ENCODE measurements around the gene SSTR3.
"Not testable (repeated sequence)": the region's sequence is repeated elsewhere in the genome, so short reads cannot be mapped to it uniquely, and the experiment has no call there.

Gene SSTR3

DNA sequence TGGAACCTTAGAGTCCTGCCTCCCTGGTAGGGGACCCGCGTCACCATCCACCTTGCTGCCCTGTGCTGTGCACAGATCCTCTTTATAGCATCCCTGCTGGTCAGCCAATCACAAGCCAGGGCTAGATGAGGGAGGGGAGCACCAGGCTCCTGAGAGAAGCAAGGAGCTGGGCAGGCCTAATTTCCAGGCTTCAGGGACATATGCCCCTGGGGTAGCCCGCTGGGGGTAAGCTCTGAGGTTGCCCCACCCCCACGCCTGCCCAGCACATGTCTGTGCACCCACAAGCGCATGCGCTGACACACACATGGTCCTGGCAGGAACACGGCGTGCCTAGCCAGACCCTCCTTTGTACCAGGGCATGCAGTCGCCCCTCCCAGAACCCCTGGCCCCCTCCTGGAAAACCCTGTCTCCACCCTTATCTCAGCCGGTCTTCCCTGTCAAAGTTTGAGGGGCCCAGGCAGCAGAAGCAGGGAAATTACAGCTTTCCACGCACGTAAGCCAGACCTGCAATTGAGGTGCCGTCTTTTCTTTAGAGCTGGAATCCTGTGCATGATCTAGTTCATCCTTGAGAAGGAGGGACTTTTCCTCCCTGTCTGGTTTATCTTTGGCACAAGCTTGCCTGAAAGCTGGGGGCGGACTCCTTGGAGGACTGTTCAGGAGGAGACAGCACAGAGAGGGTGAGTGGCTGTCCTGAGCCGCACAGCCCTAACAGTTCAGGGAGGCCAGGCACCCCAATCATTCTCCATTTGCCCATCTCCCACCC is 2.1 kb downstream of the SSTR3 start:
- DNase-seq = no peak

DNA sequence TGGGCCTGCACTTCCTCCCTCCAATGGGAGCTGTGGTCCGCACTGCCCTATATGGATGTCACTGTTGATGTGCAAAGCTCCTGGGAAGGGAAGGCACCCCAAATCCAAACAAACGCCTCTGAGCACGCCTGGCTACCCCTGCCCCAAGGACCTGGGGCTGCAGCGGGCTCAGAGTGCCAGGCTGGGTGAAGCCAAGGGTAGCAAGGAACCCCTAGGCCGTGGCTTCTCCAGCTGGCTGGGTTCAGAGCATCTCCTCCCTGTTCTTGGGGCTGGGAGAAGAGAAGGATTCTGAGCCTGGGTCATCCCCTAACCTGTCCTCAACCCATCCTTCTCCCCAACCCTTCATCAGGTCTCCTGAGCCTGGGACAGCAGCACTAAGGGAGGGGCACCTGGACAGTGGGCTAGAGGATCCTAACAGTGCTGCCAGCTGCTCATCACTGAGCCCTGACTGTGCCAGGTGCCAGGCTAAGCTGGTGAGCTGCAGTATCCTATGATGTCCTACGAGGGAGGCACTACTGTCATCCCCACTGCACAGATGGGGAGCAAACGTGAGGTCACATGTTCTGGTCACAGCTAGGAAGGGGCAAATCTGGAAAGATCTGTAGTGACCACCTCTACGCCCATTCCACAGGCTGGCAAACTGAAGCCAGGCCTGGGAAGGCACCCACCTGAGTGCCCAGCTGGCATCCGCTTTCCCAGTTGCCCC is 3.0 kb downstream of the SSTR3 start:
- DNase-seq = no peak

DNA sequence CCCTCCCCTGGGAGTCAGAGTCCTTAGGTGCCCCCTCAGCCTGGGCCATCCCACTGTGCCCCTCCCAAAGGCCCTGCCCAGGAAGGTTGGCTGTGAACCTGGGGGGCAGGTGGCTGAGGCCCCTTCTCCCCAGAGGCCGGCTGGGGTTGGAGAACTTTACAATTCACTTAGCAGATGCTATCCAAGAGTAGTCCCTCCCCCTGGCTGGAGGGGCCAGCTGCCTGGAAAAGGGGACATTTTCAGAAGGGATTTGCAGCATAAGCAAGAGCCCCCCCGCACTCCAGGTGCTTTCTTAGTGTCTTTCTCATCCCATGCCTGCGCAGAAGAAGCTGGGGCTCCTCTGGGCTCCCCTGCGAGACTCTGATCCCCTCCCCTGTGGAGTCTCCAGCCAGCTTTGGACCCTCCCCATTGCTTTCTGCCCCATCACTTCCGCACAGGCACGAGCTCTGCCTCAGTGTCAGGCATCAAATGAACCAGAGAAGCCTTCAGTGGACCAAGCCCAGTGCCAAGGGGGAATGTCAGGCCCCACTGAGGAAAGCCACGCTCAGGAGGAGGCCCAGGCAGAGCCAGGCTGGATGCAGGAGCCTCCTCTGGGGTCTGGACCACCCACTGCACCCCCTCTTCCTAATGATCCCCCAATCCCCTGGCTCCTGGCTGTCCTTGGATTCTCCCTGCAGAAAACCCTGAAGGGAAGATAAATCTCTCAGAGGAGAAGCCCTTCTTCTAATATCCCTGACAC is 3.7 kb downstream of the SSTR3 start:
- no peak for DNase-seq

DNA sequence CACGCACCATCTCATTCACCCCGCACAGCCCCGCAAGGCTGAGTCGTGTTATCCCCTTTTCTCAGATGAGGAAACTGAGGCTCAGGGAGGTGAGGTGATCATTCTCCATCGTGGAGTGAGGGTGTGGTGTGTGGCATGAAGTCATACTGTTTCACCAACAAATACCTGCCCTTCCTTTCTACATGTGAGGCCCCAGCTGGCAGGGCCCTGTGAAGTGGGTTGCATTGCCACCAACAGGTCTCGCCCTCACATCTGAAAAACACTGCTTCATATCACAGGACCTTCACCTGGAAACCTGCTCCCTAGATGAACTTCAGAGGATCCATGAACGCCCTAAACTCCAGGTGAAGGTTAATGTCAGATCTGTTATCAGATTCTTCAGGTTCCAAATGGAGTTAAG is 4.3 kb downstream of the SSTR3 start:
- DNase-seq = no peak

DNA sequence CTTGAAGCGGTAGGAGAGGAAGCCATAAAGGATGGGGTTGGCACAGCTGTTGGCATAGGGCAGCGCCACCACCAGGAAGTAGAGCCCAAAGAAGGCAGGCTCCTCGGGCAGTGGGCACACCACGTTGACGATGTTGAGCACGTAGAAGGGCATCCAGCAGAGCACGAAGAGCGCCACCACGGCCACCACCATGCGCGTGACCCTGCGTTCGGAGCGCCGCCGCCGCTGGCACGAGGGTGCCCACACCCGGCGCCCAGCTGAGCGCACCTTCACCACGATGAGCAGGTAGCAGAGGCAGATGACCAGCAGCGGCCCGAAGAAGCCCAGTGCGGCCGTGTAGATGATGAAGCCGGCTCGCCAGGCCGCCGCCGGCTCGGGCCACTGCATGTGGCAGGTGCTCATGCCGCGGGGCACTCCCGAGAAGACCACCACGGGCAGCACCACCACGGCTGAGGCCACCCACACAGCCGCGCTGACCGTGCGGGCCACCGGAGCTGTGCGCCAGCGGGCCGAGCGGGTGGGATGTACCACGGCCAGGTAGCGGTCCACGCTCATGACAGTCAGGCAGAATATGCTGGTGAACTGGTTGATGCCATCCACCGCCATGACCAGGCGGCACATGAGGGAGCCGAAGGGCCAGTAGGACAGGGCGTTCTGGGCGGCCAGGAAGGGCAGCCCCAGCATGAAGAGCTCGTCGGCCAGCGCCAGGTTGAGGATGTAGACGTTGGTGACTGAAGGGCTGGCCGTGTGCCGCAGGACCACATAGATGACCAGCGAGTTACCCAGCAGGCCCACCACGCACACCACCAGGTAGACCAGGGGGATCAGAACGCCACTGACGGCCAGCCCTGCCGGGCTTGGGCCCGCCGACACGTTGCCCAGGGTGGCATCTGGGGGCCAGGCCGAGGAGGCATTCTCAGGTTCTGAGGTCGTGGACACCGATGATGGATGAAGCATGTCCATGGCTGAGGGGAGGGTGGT is 5.1 kb downstream of the SSTR3 start:
- no peak for DNase-seq

DNA sequence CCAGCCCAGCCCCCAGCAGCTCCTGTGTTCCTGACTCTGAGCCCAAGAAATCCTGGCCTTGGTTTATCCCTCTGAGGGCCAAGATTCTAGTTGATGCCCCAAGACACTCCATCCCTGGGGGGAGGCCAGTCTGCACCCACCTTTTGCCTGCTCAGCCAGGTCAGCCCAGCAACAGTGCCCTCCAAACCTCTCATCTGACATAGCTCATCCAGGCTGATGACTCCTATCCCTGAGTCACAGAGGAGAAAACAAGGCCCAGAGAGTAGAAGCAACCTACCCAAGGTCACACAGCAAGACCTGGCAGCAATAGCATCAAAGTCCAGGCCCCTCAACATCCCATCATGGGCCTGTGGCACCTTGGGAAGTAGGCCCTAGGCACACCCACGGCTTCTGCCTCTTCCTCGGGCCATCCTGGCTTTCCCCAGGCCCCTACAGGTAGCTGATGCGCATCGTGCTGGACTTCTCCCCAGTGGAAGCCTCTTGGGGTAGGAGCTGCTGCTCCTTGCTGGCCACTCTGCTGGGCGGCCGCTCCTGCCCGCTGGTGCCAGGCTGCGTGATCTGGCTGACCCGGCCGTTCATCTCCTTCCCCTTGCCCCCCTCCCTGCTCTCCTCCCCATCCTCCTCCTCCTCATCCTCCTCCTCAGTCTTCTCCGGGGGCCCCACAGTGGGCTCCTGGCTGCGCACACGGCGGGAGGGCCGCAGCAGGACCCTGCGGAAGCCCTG is 6.0 kb downstream of the SSTR3 start:
- no peak for DNase-seq

DNA sequence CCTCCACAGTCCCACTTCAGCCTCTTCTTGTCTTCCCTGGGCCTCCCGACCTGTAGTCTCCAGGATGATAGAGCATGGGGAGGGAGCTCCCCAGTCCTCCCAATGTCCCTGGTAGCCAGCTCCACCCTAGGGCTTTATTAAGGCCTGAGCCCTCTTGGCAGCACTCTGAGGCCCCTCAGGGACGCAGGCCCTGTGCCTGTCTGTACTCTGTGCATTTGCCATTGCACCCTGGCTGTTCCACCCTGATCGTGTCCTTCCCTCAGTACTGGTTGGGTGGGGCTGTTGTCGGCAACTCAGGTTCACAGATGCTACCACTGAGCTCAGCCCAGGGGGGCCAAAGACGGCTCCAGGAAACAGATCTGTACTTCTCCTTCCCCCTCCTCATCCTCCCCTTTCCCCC is 7.2 kb downstream of the SSTR3 start:
- no peak for DNase-seq

DNA sequence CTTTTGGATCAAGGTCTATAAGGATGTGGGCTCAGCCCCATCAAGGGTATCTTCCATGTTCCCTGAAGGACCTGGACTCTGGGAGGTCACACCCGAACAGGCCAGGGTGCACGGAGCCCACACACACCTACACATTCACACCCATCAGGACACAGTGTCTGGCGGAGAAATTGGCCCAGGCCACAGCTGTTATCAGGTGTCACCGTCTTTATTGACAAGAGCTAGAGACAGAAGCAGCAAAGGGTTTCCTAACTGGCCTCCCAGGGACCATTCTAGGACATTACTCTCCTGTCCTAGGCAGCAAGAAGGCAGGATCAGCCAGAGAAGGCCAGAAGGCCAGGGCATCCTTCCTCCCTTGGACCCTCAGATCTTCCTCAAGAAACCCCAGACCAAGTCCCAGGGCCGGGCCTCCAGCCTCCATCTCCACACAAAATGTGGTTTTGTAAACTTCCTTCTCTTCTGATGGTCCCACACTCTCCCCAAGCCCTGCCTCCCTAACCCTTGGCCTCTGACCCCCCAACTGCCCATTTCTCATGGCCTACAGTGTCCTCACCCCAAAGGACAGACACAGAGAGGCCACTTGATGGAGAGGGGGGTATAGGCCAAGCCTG is 8.1 kb downstream of the SSTR3 start:
- DNase-seq = no peak

DNA sequence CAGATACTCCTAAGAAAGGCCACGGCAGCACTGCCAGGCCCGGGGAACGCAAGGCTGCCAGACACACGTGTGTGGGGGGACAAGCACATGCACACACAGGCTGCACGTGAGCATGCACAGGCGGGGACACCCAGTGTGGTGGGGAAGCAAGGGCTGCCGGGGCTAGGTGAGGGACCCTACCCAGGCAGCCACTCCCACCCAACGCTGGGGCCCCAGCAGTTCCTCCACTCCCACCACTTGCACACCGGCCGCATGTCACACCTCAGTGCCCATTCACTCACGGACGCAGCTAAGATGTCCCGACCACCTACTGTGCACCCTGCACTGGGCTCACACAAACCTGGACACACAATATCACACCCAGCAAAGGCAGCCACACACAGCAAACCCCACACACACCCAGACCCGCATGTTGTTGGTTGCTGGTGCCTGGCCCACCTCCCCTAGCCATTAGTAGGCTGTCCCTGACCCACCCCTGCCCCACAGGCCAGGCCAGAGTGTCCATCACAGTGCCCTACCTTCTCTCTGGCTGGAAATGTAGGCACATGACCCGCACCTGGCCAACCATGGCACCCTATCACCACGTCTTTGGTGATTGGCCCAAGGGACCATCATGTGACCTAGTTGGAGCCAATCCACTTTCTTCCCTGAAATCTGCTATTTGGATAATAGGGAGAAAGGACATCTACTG is 8.8 kb downstream of the SSTR3 start:
- DNase-seq = no peak

DNA sequence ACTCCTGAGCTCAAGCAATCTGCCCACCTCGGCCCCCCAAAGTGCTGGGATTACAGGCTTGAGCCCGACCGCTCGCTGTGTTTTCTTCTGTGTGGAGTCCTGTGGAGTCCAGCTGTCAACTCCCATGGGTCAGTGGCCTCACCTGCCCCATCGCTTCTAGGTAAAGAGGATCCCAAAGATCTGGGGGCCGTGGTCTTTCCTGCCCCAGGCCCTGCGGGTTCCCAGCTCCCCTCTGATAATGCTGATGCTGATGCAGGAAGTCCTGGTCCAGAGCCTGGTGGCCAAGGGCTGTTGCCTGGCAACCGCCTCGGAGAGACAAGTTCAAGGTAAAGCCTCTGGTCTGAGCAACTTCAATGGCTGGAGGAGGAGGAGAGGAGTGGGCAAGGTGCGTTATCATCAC is 9.6 kb downstream of the SSTR3 start:
- DNase-seq = no peak

DNA sequence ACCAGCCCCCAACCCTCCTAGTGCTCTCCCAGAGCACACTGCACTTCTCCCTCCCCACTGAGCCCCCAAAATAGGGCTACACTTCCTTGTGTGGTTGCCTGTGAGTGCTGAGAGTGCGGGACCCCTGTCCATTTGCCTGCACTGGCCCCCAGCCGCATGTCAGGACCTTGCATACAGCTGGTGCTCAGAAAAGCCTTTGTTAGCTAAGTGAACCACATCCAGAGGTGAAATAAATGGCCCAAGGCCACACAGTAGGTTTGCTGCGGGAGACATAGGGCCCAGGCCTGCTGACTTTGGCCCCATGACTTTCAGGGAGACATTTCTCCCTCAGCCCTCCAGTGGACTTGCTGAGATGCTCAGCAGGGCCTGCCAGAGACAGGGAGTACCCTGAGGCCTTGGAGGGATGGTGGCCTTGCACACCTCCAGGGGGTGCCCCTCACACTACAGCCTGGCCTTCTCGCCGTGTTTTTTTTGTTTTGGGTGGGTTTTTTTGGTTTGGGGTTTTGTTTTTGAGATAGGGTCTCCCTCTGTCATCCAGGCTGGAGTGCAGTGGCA is 10.2 kb downstream of the SSTR3 start:
- DNase-seq = no peak

DNA sequence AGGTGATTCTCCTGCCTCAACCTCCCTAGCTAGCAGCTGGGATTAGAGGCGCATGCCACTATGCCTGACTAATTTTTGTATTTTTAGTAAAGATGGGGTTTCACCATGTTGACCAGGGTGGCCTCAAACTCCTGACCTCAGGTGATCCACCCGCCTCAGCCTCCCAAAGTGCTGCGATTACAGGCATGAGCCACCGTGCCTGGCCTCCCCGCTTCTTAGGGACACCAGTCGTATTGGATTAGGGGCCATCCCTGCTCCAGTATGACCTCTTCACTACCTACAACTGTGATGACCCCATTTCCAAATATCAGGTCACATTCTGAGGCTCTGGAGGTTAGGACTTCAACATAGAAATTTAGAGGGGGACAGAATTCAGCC is 10.8 kb downstream of the SSTR3 start:
- DNase-seq = not testable (repeated sequence)

DNA sequence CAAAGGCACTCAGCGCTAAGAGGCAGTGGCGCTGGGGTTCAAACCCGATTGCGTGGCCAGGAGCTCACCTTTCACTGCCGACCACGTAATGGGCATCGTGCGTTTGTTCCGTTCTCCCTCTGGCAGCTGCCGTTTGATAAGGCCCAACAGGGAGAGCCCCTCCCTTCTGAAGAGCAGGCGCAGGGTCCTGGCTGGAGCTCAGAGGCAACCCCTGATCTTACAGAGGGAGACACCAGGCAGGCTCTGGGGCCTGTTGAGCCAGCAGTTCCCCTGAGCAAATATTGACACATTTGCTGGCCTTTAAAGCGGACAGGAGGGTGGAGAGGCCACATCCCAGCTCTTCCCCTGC is 12.5 kb downstream of the SSTR3 start:
- peak in 1 of 14 donors; percentile 47 for DNase-seq

DNA sequence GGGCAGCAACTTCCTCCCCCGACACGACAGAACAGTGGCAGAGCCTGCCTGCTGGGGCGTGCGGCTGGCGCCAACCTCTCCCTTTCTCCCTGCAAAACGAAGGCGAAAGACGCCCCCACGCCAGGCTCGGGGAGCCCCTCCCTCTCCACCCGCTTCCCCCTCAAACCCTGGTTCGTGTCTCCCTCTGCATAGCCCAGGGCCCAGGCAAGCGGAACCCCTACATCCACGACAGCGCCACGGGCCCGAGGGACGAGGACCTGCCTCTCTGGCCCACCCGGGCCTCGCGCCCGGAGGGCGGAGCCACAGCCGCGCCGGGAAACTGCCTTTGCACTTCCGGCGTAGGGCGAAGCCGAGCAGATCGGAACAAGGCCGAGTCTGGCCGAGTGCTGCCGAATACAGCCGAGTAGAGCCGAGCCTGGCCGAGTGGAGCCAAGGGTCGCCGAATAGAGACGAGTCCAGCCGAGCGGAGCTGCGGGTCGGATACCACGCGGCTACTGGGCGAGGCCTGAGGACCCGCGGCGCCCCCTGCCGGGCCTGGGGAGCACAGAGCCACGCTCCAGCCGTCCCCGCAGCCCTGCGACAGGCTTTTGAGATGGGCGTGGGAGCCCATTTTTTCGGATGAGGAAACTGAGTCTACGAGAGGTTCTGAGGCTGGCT is 13.0 kb downstream of the SSTR3 start:
- DNase-seq = peak; percentile 88 to 100 (median 98)

DNA sequence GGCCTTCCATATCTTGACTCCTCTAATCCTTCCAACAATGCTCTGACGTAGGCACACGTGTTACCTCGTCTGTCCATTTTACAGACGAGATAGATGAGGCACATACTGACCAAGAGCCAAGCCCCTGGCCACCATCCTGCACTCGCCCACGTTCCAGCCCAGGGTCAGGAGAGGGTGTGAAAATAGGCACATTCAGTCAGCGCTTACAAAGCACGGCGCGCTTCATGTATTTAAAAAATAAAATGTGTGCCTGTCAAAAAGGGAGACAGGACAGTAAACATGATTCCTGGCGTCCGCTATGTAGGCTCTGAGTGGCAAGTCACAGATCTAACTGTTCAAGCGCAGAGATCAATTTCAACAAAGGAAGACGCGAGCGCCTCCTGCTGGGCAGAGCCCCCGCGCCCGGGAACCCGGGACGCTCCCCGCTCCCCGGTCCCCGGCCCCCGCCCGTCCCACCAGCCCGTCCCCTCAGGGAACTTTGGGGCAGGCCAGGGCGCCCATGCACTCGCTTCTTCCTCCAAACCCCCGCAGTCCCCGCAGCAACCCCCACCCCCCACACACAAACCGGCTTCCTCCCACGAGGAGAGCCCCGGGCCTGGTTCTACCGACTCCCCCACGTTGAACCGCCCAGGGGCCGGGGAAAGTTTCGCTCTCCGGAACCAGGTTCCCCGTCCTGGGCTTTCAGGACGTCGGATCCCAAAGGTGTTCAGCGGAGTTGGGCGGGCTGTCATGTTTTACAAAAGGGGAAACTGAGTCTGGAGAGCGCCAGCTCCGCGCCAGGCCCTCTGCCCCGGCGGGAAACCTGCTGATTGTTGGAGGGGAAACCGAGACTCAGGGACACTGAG is 13.8 kb downstream of the SSTR3 start:
- peak in 12 of 14 donors; percentile 45 to 86 (median 68) for DNase-seq

DNA sequence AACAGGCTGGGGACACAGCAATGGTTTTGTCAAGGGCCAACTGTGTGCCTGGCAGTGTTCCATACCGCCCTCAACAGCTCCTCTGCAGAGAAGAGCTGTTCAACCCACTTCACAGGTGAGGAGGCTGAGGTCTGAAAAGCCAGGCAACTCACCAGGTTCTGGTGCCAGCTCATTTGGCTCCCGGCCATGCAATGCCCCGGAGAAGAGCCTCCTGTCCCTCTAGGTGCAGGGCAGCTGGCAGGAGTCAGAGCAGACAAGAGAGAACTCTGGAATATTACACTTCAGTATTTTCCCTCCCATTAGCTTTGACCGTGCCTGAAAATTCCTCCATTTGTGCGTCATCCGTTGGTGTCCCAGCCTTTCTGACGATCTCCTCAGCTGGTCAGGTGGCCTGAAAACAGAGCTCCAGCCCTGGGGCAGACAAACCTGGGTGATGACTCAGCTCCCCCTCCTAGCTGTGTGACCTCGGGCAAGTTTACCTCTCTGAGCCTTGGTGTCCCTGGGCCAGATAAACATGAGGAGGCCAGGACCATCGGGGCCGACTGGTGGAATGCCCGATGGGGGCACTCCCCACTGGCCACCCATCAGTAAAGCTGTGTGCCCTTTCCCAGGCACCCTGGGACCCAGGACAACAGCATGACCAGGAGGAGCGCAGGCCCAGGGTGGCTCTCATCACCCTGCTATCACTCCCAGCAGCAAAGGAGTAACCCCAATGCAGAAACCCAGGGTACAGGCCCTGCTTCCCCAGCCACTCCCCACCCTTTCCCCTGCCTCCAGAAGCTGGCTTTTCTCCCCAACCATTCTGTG is 14.6 kb downstream of the SSTR3 start:
- DNase-seq = peak in 6 of 14 donors; percentile 28 to 69 (median 58)

DNA sequence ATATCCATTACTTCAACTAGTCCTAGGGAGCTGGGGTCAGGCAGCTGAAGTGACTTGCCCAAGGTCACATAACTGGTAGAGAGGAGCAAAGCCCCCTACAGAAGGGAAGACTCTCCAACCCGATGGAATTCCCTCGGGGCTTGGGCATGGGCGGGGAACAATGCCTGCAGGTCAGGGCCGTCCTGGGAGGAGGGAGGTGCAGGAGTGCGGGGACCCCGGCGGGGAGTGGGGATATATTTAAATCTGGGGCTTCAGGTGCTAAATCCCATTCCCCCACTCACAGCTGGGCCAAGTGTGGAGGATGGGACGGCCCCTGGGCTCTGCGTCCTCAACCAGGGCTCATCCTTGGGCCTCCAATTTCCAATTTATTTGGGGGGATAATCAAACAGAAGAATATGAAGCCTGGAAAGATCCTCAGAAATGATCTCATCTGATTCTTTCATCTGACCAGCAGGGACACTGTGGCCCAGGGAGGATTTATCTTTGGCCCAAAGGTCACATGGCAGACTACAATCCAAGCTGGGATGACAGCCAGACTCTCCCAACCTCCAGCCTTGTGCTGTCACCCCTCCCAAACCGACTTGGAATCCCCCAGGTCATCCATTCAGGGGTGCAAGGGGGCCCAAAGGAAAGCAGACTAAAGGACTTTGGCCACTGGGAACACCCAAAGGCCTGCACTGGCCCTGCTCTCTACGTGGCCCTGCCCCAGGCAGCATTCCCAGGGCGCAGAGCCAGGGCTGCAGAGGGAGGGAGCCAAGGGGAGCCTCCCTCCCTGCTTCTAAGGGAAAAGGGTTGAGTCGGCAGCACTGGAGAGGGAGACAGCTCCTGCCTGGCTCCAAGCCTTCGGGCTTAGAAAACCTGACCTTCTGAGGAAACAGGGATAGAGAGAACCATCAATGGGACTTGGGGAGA is 15.5 kb downstream of the SSTR3 start:
- DNase-seq = peak in 12 of 14 donors; percentile 28 to 82 (median 52)

All from C1 segment of cervical spinal cord (tissue), 14 donors.